Measurements from ENCODE around the gene GALNT10. TPM values are rescaled to one million over a fixed set of nuclear protein-coding genes. Genes with fewer than 3 reads are reported as not detected.

Gene GALNT10
- total RNA-seq, 1 experiment from 2014 or later = 27.8 TPM

- ChIA-PET RAD21 (ENCODE audit: low non-redundant PET in 1 of 2, low total read pairs in 2 of 2, uncharacterized antibody in 2 of 2, unreplicated experiment in 2 of 2) (interaction anchor here in 1 of 2 experiments (0.7 kb wide), 1 partner anchor 15 kb away, joined by 3 read pairs; no protein-coding TSS in a partner anchor), CTCF (no interaction called here), POLR2A (no interaction called here)
- H3K4me1 ChIP-seq (ENCODE audit: control insufficient read depth in 1 of 2, insufficient read depth in 2 of 2, low read length in 2 of 2) = no peaks in the 10 kb centered on the region
- H3K9ac ChIP-seq (ENCODE audit: low read length) = no peak overlapping the region
- no peak for DNase-seq (ENCODE audit: low read depth, low spot score)
- no peak for ATAC-seq
- H3K27ac ChIP-seq (ENCODE audit: low read depth, low read length) = no peak overlapping the region
- H3K9me2 ChIP-seq (ENCODE audit: insufficient read depth) = no peaks in the 10 kb centered on the region
- H3K36me3 ChIP-seq (ENCODE audit: control insufficient read depth in 1 of 2, insufficient read depth in 2 of 2, low read length in 2 of 2) = no peaks in the 10 kb centered on the region
- H4K20me1 ChIP-seq (ENCODE audit: insufficient read depth) = no peaks in the 10 kb centered on the region
- TF ChIP-seq JUND (IDR thresholded peaks at IDR 0.05) (no peak), SRF (IDR thresholded peaks at IDR 0.05; ENCODE audit: low read depth) (no peak), ZNF274 (IDR thresholded peaks at IDR 0.05; ENCODE audit: low read depth, low read length) (no peak), SIN3A (IDR thresholded peaks at IDR 0.05; ENCODE audit: low read depth) (no peak), ZFX (IDR thresholded peaks at IDR 0.05) (no peak), CBX3 (IDR thresholded peaks at IDR 0.05; ENCODE audit: low read depth) (no peak), FOSL1 (IDR thresholded peaks at IDR 0.05; ENCODE audit: low read depth) (no peak), POLR2A (IDR thresholded peaks at IDR 0.05; ENCODE audit: borderline replicate concordance, extremely low read depth, insufficient read depth, insufficient read length) (no peak), RAD21 (IDR thresholded peaks at IDR 0.05; ENCODE audit: low read depth) (no peak)
- no peaks in the 10 kb centered on the region for H3K27me3 ChIP-seq (ENCODE audit: insufficient read depth, low read length)
- no peaks in the 10 kb centered on the region for H3K79me2 ChIP-seq (ENCODE audit: insufficient read depth, low read length)
- H2AFZ ChIP-seq (ENCODE audit: low read depth, low read length, poor library complexity, severe bottlenecking) = no peak overlapping the region
- intact Hi-C loops (cut with micrococcal nuclease) = no loop called here
- BruUV-seq (replicated peaks) = no TSS peak
- H3K9me3 ChIP-seq (ENCODE audit: control insufficient read depth in 1 of 2, insufficient read depth in 1 of 2, low read depth in 1 of 2, low read length in 2 of 2) = peaks cover 0 to 4% of the 10 kb centered on the region in 2 experiments; a peak in 2 of 4 replicates
- H3K4me2 ChIP-seq (ENCODE audit: low read length) = no peak overlapping the region
- no peak overlapping the region for H3K4me3 ChIP-seq (replicated peaks in 1 of 2; ENCODE audit: low read depth in 1 of 2, low read length in 2 of 2)
These were observed 40.0 kb downstream of the GALNT10 start for GRCh38 chr5:154230526-154230925.

GRCh38 chr5:154234551-154234950 is 44.0 kb downstream of the GALNT10 start:
- Histone ChIP-seq H3K36me3 (ENCODE audit: control insufficient read depth in 1 of 2, insufficient read depth in 2 of 2, low read length in 2 of 2) (no peaks in the 10 kb centered on the region), H2AFZ (ENCODE audit: low read depth, low read length, poor library complexity, severe bottlenecking) (no peak overlapping the region), H3K27me3 (ENCODE audit: insufficient read depth, low read length) (no peaks in the 10 kb centered on the region), H3K4me3 (replicated peaks in 1 of 2; ENCODE audit: low read depth in 1 of 2, low read length in 2 of 2) (no peak overlapping the region), H3K9me3 (ENCODE audit: control insufficient read depth in 1 of 2, insufficient read depth in 1 of 2, low read depth in 1 of 2, low read length in 2 of 2) (no peaks in the 10 kb centered on the region), H3K27ac (ENCODE audit: low read depth, low read length) (no peak overlapping the region), H4K20me1 (ENCODE audit: insufficient read depth) (no peaks in the 10 kb centered on the region), H3K79me2 (ENCODE audit: insufficient read depth, low read length) (no peaks in the 10 kb centered on the region), H3K9ac (ENCODE audit: low read length) (no peak overlapping the region), H3K4me2 (ENCODE audit: low read length) (no peak overlapping the region), H3K9me2 (ENCODE audit: insufficient read depth) (no peaks in the 10 kb centered on the region), H3K4me1 (ENCODE audit: control insufficient read depth in 1 of 2, insufficient read depth in 2 of 2, low read length in 2 of 2) (no peaks in the 10 kb centered on the region)
- TF ChIP-seq EZH2phosphoT487 (IDR thresholded peaks at IDR 0.05; ENCODE audit: borderline replicate concordance) = no peak
- TF ChIP-seq TCF7L2 (IDR thresholded peaks at IDR 0.05; ENCODE audit: borderline replicate concordance, extremely low read depth, insufficient read depth, insufficient read length) = no peak
- TF ChIP-seq, protein P1, sequence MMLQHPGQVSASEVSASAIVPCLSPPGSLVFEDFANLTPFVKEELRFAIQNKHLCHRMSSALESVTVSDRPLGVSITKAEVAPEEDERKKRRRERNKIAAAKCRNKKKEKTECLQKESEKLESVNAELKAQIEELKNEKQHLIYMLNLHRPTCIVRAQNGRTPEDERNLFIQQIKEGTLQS (IDR thresholded peaks at IDR 0.05) = no peak
- no peak for TF ChIP-seq ZNF274 (IDR thresholded peaks at IDR 0.05; ENCODE audit: low read depth, low read length)
- TF ChIP-seq, protein P2, sequence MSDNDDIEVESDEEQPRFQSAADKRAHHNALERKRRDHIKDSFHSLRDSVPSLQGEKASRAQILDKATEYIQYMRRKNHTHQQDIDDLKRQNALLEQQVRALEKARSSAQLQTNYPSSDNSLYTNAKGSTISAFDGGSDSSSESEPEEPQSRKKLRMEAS (IDR thresholded peaks at IDR 0.05) = no peak
- TF ChIP-seq SIN3A (IDR thresholded peaks at IDR 0.05; ENCODE audit: low read depth) = no peak
- TF ChIP-seq, protein P3, sequence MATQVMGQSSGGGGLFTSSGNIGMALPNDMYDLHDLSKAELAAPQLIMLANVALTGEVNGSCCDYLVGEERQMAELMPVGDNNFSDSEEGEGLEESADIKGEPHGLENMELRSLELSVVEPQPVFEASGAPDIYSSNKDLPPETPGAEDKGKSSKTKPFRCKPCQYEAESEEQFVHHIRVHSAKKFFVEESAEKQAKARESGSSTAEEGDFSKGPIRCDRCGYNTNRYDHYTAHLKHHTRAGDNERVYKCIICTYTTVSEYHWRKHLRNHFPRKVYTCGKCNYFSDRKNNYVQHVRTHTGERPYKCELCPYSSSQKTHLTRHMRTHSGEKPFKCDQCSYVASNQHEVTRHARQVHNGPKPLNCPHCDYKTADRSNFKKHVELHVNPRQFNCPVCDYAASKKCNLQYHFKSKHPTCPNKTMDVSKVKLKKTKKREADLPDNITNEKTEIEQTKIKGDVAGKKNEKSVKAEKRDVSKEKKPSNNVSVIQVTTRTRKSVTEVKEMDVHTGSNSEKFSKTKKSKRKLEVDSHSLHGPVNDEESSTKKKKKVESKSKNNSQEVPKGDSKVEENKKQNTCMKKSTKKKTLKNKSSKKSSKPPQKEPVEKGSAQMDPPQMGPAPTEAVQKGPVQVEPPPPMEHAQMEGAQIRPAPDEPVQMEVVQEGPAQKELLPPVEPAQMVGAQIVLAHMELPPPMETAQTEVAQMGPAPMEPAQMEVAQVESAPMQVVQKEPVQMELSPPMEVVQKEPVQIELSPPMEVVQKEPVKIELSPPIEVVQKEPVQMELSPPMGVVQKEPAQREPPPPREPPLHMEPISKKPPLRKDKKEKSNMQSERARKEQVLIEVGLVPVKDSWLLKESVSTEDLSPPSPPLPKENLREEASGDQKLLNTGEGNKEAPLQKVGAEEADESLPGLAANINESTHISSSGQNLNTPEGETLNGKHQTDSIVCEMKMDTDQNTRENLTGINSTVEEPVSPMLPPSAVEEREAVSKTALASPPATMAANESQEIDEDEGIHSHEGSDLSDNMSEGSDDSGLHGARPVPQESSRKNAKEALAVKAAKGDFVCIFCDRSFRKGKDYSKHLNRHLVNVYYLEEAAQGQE (IDR thresholded peaks at IDR 0.05; ENCODE audit: low read depth) = no peak
- TF ChIP-seq SP1 (IDR thresholded peaks at IDR 0.05; ENCODE audit: low read depth) = no peak
- TF ChIP-seq CTCF (IDR thresholded peaks at IDR 0.05 in 2 of 3, conservative IDR thresholded peaks at IDR 0.05 in 1 of 3; ENCODE audit: borderline replicate concordance in 1 of 3, insufficient read depth in 1 of 3, low read depth in 2 of 3, low read length in 2 of 3) = no peak
- no peak for TF ChIP-seq CBX3 (IDR thresholded peaks at IDR 0.05; ENCODE audit: low read depth)
- no peak for TF ChIP-seq ELF1 (IDR thresholded peaks at IDR 0.05; ENCODE audit: borderline replicate concordance, low read depth)
- ChIA-PET POLR2A (no interaction called here), CTCF (no interaction called here), RAD21 (ENCODE audit: low non-redundant PET in 1 of 2, low total read pairs in 2 of 2, uncharacterized antibody in 2 of 2, unreplicated experiment in 2 of 2) (no interaction called here)
- DNase-seq (ENCODE audit: low read depth, low spot score) = no peak
- no TSS peak for BruUV-seq (replicated peaks)
- intact Hi-C loops (cut with micrococcal nuclease) = no loop called here
- ATAC-seq = no peak

Measured in HCT116 (cell line).